Hepatocyte (in vitro differentiated cells): ENCODE measurements around the gene NUDT14. TPM values are rescaled to one million over a fixed set of nuclear protein-coding genes. Genes with fewer than 3 reads are reported as not detected.

Source experiments
- DNase-seq: peaks from one replicate; pipeline ENCODE4 v3.0.0-alpha.2; 2016; ENCODE audit warnings: low spot score
- H2AFZ ChIP-seq: fragments of 200-600 bp; sonication (generic); 2 replicates; pipeline ENCODE4 v1.6.0; 2016; ENCODE audit warnings: antibody characterized with exemption, mild to moderate bottlenecking
- H3K27ac ChIP-seq: fragments of 200-600 bp; sonication (generic); 2 replicates; pipeline ENCODE4 v1.5.1; 2016; ENCODE audit warnings: mild to moderate bottlenecking
- H3K27me3 ChIP-seq: fragments of 200-600 bp; sonication (generic); 2 replicates; pipeline ENCODE4 v1.6.1; 2016
- H3K36me3 ChIP-seq: fragments of 200-600 bp; sonication (generic); replicated peaks from 2 replicates; pipeline ENCODE4 v1.5.1; 2016; ENCODE audit warnings: low read depth; ENCODE audit not compliant: insufficient read depth
- H3K4me1 ChIP-seq: fragments of 200-600 bp; sonication (generic); 2 replicates; pipeline ENCODE4 v1.5.1; 2016; ENCODE audit warnings: mild to moderate bottlenecking, moderate library complexity; ENCODE audit not compliant: insufficient read depth
- H3K4me2 ChIP-seq: fragments of 200-600 bp; sonication (generic); 2 replicates; pipeline ENCODE4 v1.6.0; 2016
- H3K4me3 ChIP-seq: fragments of 200-600 bp; sonication (generic); 2 replicates; pipeline ENCODE4 v1.5.1; 2016; ENCODE audit warnings: mild to moderate bottlenecking
- H3K79me2 ChIP-seq: fragments of 200-600 bp; sonication (generic); 2 replicates; pipeline ENCODE4 v1.6.0; 2017; ENCODE audit warnings: mild to moderate bottlenecking
- H3K9me2 ChIP-seq: fragments of 200-600 bp; sonication (generic); replicated peaks from 2 replicates; pipeline ENCODE4 v1.6.0; 2017; ENCODE audit warnings: mild to moderate bottlenecking; ENCODE audit not compliant: insufficient read depth
- H3K9me3 ChIP-seq: fragments of 200-600 bp; sonication (generic); 2 replicates; pipeline ENCODE4 v1.5.1; 2016; ENCODE audit warnings: low read depth, mild to moderate bottlenecking
- H4K20me1 ChIP-seq: fragments of 200-600 bp; sonication (generic); 2 replicates; pipeline ENCODE4 v1.6.0; 2016; ENCODE audit warnings: mild to moderate bottlenecking; ENCODE audit not compliant: insufficient read depth, poor library complexity, severe bottlenecking
- CTCF ChIP-seq: fragments of 200-600 bp; sonication (generic); IDR thresholded peaks from 2 replicates; pipeline ENCODE4 v1.5.1; 2016; ENCODE audit warnings: antibody characterized with exemption, mild to moderate bottlenecking; ENCODE audit not compliant: poor library complexity
- EZH2 ChIP-seq: fragments of 200-600 bp; sonication (generic); IDR thresholded peaks from 2 replicates; pipeline ENCODE4 v1.6.1; 2016; ENCODE audit warnings: antibody characterized with exemption, mild to moderate bottlenecking, borderline replicate concordance
- EZH2phosphoT487 ChIP-seq: fragments of 200-600 bp; sonication (generic); IDR thresholded peaks from one replicate; pipeline ENCODE4 v1.6.1; 2018; ENCODE audit warnings: antibody characterized with exemption, mild to moderate bottlenecking, low read depth, moderate library complexity; ENCODE audit not compliant: unreplicated experiment, severe bottlenecking
- WGBS: methylation state at CpG from one replicate; pipeline ENCODE4 v1.1.6; 2016; ENCODE audit warnings: low lambda C conversion rate; ENCODE audit errors: missing lambda C conversion rate; 5-methylcytosine and 5-hydroxymethylcytosine counted together
- polyA plus RNA-seq: library from polyadenylated mRNA; unstranded; fragments of >200 nt; fragmentation: Nextera tagmentation; extraction: Ambion mirVana; gene quantifications from 2 replicates; pipeline ENCODE4 v1.2.1, GENCODE V29; 2016
- total RNA-seq: library from RNA; depleted of rRNA; stranded (reverse); fragments of >200 nt; gene quantifications from 2 replicates; pipeline ENCODE4 v1.2.3, GENCODE V29; 2014

NUDT14 gene
- total and polyA plus RNA-seq, 2 experiments from 2014 or later: 47.4 to 98.1 TPM

DNA sequence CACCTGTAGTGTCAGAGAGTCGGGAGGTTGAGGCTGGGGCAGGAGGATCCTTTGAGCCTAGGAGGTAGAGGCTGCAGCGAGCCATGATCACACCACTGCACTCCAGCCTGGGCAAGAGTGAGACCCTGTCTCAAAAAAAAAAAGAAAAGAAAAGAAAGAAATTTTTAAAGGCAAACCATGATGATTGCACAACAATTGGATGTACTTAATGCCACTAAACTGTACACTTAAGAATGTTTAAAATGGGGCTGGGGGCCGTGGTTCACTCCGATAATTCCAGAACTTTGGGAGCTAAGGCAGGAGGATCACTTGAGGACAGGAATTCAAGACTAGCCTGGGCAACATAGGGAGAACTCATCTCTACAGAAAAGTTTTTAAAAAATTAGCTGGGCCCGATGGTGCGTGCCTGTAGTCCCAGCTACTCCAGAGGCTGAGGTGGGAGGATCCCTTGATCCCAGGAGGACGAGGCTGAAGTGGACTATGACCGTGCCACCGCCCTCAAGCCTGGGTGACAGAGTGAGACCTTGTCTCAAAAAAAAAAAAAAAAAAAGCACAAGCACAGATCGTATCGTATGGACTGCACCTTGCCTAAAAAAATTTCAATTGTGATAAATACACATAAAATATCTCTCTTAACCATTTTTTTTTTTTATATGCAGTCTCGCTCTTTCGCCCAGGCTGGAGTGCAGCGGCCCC lies 45.3 kb downstream of the NUDT14 start:
- no peaks in the 10 kb centered on the region for H3K27me3 ChIP-seq
- H3K9me2 ChIP-seq: no peaks in the 10 kb centered on the region
- WGBS: 95% methylated on average over 14 of the region's 14 CpGs
- DNase-seq: no peak
- no peak overlapping the region for H3K4me3 ChIP-seq
- H3K9me3 ChIP-seq: peaks cover 5% of the 10 kb centered on the region
- no peak overlapping the region for H3K27ac ChIP-seq
- no peak overlapping the region for H3K4me2 ChIP-seq
- no peaks in the 10 kb centered on the region for H3K4me1 ChIP-seq
- TF ChIP-seq EZH2phosphoT487 (no peak), CTCF (no peak), EZH2 (no peak)
- H3K36me3 ChIP-seq: no peaks in the 10 kb centered on the region
- H3K79me2 ChIP-seq: no peaks in the 10 kb centered on the region
- no peak overlapping the region for H2AFZ ChIP-seq
- H4K20me1 ChIP-seq: no peaks in the 10 kb centered on the region

DNA sequence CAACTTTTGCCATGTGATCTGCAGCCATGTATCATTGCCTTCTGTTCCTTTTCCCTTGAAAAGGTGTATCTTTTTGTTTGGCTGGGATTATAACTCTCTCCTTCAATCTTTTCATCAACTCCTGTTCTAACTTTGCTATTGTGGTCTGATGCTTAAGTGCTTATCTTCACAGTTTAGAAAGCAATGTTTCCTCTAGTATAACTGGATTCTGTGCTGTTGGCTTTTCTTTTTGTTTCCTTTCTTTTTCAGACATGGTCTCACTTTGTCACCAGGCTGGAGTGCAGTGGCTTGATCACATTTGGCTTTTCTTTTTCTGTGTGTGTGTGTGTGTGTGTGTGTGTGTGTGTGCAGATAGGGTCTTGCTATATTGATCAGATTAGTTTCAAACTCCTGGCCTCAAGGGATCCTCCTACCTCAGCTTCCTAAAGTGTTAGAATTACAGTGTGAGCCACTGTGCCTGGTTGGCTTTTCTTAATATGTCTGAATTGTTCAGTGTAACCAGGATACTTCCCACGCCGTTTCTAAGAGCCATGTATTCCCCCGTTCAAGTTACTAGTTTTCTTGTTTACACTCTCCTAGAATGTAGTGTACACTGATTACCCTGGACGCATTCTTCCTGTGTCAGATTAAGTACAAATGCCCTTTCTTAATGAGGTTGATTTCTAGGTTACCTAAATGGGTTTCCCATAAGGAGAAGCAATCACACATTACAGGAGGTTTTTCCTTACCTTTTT lies 48.0 kb downstream of the NUDT14 start:
- H3K79me2 ChIP-seq: no peaks in the 10 kb centered on the region
- H3K4me1 ChIP-seq: no peaks in the 10 kb centered on the region
- 62% methylated on average over 4 of the region's 4 CpGs for WGBS
- H3K9me3 ChIP-seq: no peaks in the 10 kb centered on the region
- TF ChIP-seq EZH2 (no peak), EZH2phosphoT487 (no peak), CTCF (no peak)
- H3K36me3 ChIP-seq: no peaks in the 10 kb centered on the region
- no peaks in the 10 kb centered on the region for H3K27me3 ChIP-seq
- no peak overlapping the region for H2AFZ ChIP-seq
- H3K4me2 ChIP-seq: no peak overlapping the region
- no peak for DNase-seq
- H3K27ac ChIP-seq: no peak overlapping the region
- no peak overlapping the region for H3K4me3 ChIP-seq
- H3K9me2 ChIP-seq: no peaks in the 10 kb centered on the region
- no peaks in the 10 kb centered on the region for H4K20me1 ChIP-seq

GRCh38 chr14:105131241-105131640 lies 49.9 kb downstream of the NUDT14 start:
- no peaks in the 10 kb centered on the region for H3K4me1 ChIP-seq
- no peaks in the 10 kb centered on the region for H3K9me2 ChIP-seq
- no peaks in the 10 kb centered on the region for H3K79me2 ChIP-seq
- H3K27me3 ChIP-seq: no peaks in the 10 kb centered on the region
- no peak overlapping the region for H3K4me2 ChIP-seq
- no peak for DNase-seq
- no peak for TF ChIP-seq EZH2
- no peak for TF ChIP-seq CTCF
- TF ChIP-seq EZH2phosphoT487: no peak
- H3K27ac ChIP-seq: no peak overlapping the region
- H3K9me3 ChIP-seq: no peaks in the 10 kb centered on the region
- WGBS: 93% methylated on average over 2 of the region's 2 CpGs
- no peak overlapping the region for H2AFZ ChIP-seq
- H3K36me3 ChIP-seq: no peaks in the 10 kb centered on the region
- H4K20me1 ChIP-seq: no peaks in the 10 kb centered on the region
- H3K4me3 ChIP-seq: no peak overlapping the region
